Measurements from ENCODE around the gene LMNB1.
"Not testable (repeated sequence)": the region's sequence is repeated elsewhere in the genome, so short reads cannot be mapped to it uniquely, and the experiment has no call there.

LMNB1 gene

DNA sequence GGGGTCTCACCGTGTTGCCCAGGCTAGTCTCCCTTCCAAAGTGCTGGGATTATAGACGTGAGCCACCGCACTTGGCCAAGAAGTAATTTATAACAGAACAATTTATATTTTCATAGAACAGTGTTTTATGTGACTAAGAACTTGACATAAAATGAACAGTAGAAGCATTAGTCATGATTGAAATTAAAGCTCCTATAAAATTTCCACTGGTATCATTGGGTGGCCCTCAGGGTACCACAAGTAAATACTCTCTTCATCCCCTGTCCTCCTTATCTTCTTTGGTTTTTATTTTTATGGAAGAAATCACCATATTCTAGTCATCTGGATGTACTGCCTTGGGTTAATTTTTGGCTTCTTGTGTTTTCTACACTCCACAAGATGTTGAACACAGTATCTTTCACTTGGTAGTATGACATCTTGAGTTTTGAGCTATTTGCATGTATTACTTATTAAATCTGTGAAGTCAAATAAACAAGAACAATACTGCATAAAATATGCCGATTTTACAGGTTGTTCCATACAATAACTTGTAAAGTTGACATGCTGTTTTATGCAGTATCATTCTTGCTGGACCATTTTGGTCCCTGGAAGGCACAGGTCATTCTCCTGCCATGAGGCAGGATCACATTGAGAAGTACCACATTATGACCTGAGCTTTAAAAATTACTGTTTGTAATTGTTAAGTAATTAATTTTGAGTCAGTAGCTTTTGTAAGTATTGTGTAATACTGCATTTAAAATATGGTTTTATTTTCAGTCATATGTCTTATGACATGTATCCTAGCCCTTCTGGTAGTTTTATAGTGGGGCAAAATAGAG, 24.4 kb downstream of the LMNB1 start:
- H3K4me3 ChIP-seq (ENCODE audit: low read length), result no peak overlapping the region
- TF ChIP-seq ZNF274 (IDR thresholded peaks at IDR 0.05; ENCODE audit: low read depth, low read length), result no peak

GRCh38 chr5:126801992-126802294, 25.0 kb downstream of the LMNB1 start:
- no peak for TF ChIP-seq ZNF274 (IDR thresholded peaks at IDR 0.05; ENCODE audit: low read depth, low read length)
- H3K4me3 ChIP-seq (ENCODE audit: low read length), result no peak overlapping the region

DNA sequence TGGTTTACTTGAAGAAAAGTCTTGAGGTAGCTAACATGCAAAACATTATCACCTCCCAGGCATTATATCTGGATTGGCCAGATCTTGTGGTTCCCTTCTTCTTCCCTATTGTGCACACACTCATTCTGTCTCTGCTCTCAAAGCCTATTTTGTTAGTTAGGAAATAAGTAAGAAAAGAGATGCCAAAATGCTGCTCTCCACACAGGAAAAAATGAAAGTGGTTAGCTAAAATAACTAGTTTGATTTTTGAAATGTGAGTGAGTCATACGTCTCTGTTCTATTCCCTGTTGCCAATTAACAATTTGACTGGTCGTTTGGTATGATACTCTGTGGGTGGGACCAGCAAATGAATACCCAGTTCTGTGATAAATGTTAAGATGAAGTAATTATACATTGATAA, 28.1 kb downstream of the LMNB1 start:
- H3K4me3 ChIP-seq (ENCODE audit: low read length), result no peak overlapping the region
- TF ChIP-seq ZNF274 (IDR thresholded peaks at IDR 0.05; ENCODE audit: low read depth, low read length), result no peak

GRCh38 chr5:126808521-126808988, 31.6 kb downstream of the LMNB1 start:
- H3K4me3 ChIP-seq (ENCODE audit: low read length), result no peak overlapping the region
- TF ChIP-seq ZNF274 (IDR thresholded peaks at IDR 0.05; ENCODE audit: low read depth, low read length), result no peak

DNA sequence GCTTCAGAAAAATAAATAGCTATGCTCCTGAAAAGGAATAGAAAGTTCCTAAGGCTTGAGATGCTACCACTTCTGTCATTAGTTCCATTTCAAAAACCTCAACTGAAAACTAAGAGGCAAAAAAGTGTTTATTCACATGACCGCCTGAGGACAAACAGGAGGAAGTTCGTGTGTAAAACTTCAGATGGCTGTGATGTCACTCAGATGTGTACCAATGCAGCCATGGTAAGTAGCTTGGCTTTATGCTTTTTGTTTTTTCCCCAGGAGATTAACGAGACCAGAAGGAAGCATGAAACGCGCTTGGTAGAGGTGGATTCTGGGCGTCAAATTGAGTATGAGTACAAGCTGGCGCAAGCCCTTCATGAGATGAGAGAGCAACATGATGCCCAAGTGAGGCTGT, 33.0 kb downstream of the LMNB1 start:
- TF ChIP-seq ZNF274 (IDR thresholded peaks at IDR 0.05; ENCODE audit: low read depth, low read length), result no peak

GRCh38 chr5:126810596-126811380, 33.9 kb downstream of the LMNB1 start:
- TF ChIP-seq ZNF274 (IDR thresholded peaks at IDR 0.05; ENCODE audit: low read depth, low read length), result no peak
- H3K4me3 ChIP-seq (ENCODE audit: low read length), result no peak overlapping the region

More for the DNA sequence above, 33.0 kb downstream of the LMNB1 start:
- no peak overlapping the region for H3K4me3 ChIP-seq (ENCODE audit: low read length)

GRCh38 chr5:126811515-126812198, 34.7 kb downstream of the LMNB1 start:
- no peak for TF ChIP-seq ZNF274 (IDR thresholded peaks at IDR 0.05; ENCODE audit: low read depth, low read length)

DNA sequence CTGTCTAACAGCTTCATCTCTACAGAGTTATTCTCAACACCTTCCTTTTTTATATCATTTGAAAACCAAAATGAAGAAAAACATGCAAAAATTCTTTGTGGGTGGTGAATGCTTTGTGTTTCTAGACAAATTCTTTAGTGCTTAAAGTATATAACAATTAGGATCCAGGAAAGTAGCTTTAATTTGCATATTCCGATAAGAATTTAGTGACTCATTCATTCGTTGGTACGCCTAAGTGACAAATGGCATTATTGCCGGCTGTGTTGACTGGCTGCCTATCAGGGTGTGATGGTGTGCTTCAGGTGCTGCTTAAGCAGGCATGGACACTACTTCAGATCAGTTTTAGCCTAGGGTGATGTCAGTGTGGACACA, 35.2 kb downstream of the LMNB1 start:
- TF ChIP-seq ZNF274 (IDR thresholded peaks at IDR 0.05; ENCODE audit: low read depth, low read length), result no peak
- no peak overlapping the region for H3K4me3 ChIP-seq (ENCODE audit: low read length)

More at GRCh38 chr5:126811515-126812198, 34.7 kb downstream of the LMNB1 start:
- H3K4me3 ChIP-seq (ENCODE audit: low read length), result no peak overlapping the region

- H3K4me3 ChIP-seq (ENCODE audit: low read length), result not testable (repeated sequence)
Measured at GRCh38 chr5:126813799-126814198, 36.9 kb downstream of the LMNB1 start.

GRCh38 chr5:126814721-126815404, 37.9 kb downstream of the LMNB1 start:
- H3K4me3 ChIP-seq (ENCODE audit: low read length), result no peak overlapping the region
- no peak for TF ChIP-seq ZNF274 (IDR thresholded peaks at IDR 0.05; ENCODE audit: low read depth, low read length)

GRCh38 chr5:126816649-126817048, 39.7 kb downstream of the LMNB1 start:
- no peak for TF ChIP-seq ZNF274 (IDR thresholded peaks at IDR 0.05; ENCODE audit: low read depth, low read length)
- H3K4me3 ChIP-seq (ENCODE audit: low read length), result no peak overlapping the region

- no peak for TF ChIP-seq ZNF274 (IDR thresholded peaks at IDR 0.05; ENCODE audit: low read depth, low read length)
Measured at GRCh38 chr5:126818736-126819135, 41.8 kb downstream of the LMNB1 start.

DNA sequence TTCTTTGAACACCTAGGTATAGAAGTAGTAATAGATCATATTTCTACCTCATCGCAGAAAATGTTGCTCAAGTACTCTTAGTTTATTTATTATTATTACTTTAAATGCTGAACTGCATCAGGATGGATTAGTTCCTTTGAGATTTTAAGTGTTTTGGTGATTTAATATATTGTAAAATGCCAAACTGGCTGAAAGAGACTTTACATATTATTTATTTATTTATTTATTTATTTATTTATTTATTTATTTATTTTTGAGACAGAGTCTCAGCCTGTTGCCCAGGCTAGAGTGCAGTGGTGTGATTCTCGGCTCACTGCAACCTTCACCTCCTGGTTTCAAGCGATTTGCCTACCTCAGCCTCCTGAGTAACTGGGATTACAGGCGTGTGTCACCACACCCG, 42.3 kb downstream of the LMNB1 start:
- no peak for TF ChIP-seq ZNF274 (IDR thresholded peaks at IDR 0.05; ENCODE audit: low read depth, low read length)

More at GRCh38 chr5:126818736-126819135, 41.8 kb downstream of the LMNB1 start:
- H3K4me3 ChIP-seq (ENCODE audit: low read length), result no peak overlapping the region

DNA sequence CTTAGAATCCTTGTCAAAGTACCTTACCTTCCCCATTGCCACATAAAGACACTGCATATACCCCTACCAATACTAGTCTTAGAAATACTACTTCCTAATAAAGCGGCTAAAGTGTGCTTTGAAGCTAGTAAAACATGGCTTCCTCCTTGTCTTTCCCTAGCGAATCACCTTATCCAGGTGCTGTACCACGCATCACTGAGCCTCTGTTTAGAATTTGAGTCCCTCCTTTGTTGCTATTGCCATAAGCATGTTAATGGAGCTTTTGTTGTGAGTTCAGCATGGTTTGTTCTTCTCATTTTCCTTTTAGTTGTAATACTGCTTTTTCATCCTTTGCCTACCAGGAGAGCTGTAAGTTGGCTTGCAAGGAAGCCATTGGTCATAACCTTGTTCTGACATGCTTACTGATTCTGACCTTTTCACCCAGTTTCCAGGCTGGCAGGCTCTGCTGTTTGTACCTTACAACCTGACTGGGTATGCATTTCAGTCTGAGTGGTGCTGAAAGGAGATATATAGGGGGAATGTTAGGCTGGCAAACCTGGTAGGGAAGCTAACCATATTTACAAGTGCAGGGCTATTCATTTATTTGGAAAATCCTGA, 49.8 kb downstream of the LMNB1 start:
- no peak for TF ChIP-seq ZNF274 (IDR thresholded peaks at IDR 0.05; ENCODE audit: low read depth, low read length)
- H3K4me3 ChIP-seq (ENCODE audit: low read length), result no peak overlapping the region

More for the DNA sequence above, 42.3 kb downstream of the LMNB1 start:
- H3K4me3 ChIP-seq (ENCODE audit: low read length), result no peak overlapping the region
